ENCODE measurements around the gene FIGN. TPM values are rescaled to one million over a fixed set of nuclear protein-coding genes. Genes with fewer than 3 reads are reported as not detected.

The FIGN gene
- total RNA-seq, 1 donor, result 2.5 TPM

DNA sequence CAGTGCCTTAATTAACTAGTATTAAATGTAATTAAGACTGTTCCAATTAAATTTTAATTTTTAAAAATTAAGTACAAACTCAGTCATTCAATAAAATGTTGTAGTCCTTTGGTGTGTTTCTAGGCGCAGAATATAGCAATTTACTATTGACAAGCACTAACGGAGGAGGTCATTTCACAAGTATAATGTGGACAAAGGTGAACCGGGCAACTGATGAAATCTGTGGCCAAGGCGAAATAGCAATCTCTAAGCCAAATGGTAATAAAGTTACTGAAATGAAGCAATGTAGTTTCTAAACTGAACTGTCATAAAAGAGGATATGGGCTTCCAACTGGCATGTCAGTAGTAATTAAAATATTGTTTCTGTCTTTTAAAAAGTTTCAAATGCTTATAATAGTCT is 27.5 kb downstream of the FIGN start:
- Histone ChIP-seq H4K20me1 (ENCODE audit: insufficient read depth, low read length) (no peaks in the 10 kb centered on the region), H3K4me2 (ENCODE audit: insufficient read depth, low read length) (no peak overlapping the region)
- no peak for DNase-seq (ENCODE audit: insufficient read length, low spot score, missing footprints)

DNA sequence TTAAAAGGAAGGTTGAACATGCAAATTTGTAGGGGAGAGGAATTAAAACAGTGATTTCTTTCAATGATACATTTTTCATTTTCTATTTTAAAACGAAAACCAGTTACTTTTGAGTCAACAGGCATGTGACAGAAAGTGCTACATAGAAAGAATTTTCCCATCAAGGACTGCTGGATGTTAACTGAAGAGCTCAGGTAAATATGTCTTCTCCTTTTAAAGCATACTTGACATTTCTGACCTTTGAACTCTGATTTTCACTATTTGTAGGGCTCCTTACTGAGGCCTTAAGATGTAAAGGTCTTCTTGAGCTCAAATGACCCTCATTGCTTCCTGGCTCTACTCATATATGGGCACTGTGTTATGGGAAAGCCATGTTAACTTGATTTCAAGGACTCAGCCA is 32.4 kb downstream of the FIGN start:
- no peak for DNase-seq (ENCODE audit: insufficient read length, low spot score, missing footprints)
- no peak overlapping the region for H3K4me3 ChIP-seq (ENCODE audit: insufficient read depth, low read length)
- no peak overlapping the region for H2AFZ ChIP-seq (ENCODE audit: low read length)
- H3K4me2 ChIP-seq (ENCODE audit: insufficient read depth, low read length), result no peak overlapping the region
- TF ChIP-seq, protein P1, sequence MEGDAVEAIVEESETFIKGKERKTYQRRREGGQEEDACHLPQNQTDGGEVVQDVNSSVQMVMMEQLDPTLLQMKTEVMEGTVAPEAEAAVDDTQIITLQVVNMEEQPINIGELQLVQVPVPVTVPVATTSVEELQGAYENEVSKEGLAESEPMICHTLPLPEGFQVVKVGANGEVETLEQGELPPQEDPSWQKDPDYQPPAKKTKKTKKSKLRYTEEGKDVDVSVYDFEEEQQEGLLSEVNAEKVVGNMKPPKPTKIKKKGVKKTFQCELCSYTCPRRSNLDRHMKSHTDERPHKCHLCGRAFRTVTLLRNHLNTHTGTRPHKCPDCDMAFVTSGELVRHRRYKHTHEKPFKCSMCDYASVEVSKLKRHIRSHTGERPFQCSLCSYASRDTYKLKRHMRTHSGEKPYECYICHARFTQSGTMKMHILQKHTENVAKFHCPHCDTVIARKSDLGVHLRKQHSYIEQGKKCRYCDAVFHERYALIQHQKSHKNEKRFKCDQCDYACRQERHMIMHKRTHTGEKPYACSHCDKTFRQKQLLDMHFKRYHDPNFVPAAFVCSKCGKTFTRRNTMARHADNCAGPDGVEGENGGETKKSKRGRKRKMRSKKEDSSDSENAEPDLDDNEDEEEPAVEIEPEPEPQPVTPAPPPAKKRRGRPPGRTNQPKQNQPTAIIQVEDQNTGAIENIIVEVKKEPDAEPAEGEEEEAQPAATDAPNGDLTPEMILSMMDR (IDR thresholded peaks at IDR 0.05; ENCODE audit: extremely low read depth, low read depth, low read length), result no peak
- no peaks in the 10 kb centered on the region for H3K27me3 ChIP-seq (ENCODE audit: insufficient read depth, low read length)
- H3K79me2 ChIP-seq (ENCODE audit: insufficient read depth, low read length), result no peaks in the 10 kb centered on the region
- H3K4me1 ChIP-seq (ENCODE audit: insufficient read depth, low read length), result no peaks in the 10 kb centered on the region
- H3K9me3 ChIP-seq (ENCODE audit: low read depth, low read length), result no peaks in the 10 kb centered on the region
- H4K20me1 ChIP-seq (ENCODE audit: insufficient read depth, low read length), result no peaks in the 10 kb centered on the region
- H3K36me3 ChIP-seq (ENCODE audit: insufficient read depth, low read length), result no peaks in the 10 kb centered on the region
- no peak overlapping the region for H3K27ac ChIP-seq (ENCODE audit: low read depth, low read length)

More for the DNA sequence above, 27.5 kb downstream of the FIGN start:
- no peaks in the 10 kb centered on the region for H3K9me3 ChIP-seq (ENCODE audit: low read depth, low read length)
- H3K79me2 ChIP-seq (ENCODE audit: insufficient read depth, low read length), result no peaks in the 10 kb centered on the region
- no peaks in the 10 kb centered on the region for H3K36me3 ChIP-seq (ENCODE audit: insufficient read depth, low read length)
- no peaks in the 10 kb centered on the region for H3K4me1 ChIP-seq (ENCODE audit: insufficient read depth, low read length)
- no peak overlapping the region for H2AFZ ChIP-seq (ENCODE audit: low read length)
- TF ChIP-seq, protein P1 (IDR thresholded peaks at IDR 0.05; ENCODE audit: extremely low read depth, low read depth, low read length), result no peak
- H3K27me3 ChIP-seq (ENCODE audit: insufficient read depth, low read length), result no peaks in the 10 kb centered on the region
- no peak overlapping the region for H3K4me3 ChIP-seq (ENCODE audit: insufficient read depth, low read length)
- H3K27ac ChIP-seq (ENCODE audit: low read depth, low read length), result no peak overlapping the region

DNA sequence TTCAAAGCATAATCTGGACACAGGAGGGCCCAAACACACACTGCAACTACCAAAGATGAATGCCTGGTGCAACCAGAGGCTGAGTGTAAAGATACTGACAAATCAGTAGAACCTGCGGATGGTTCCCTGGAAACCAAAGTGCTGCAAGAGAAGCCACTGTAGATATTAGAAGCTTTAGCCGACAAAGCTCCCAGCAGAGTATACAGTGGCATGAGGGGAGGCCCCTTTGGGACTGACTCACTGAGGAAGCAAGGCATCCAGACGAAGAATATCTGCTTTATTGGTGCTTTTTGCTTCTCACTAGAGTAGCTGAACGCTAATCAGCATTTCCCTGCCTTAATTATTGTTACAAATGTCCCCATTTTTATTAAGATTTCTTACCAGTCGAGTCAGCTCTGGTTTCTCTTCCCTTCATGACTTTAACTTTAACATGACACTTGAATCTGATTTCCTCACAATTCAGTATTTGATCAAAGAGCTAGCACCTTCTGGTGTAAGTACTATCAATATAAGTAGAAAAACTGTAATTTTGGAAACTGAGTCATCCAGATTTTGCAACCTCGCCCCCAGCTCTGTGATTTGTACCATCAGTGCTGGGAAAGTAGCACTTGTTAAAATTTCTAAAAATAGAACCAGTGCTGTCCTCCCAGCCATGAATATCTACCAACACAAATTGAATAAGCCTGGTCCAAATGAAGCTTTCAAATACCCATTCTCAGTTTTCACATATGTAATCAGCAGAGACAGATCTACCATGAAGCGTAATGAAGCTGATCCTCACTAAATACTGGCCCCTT is 34.2 kb downstream of the FIGN start:
- no peak overlapping the region for H3K27ac ChIP-seq (ENCODE audit: low read depth, low read length)
- DNase-seq (ENCODE audit: insufficient read length, low spot score, missing footprints), result no peak
- H3K4me2 ChIP-seq (ENCODE audit: insufficient read depth, low read length), result no peak overlapping the region
- no peaks in the 10 kb centered on the region for H3K36me3 ChIP-seq (ENCODE audit: insufficient read depth, low read length)
- no peaks in the 10 kb centered on the region for H4K20me1 ChIP-seq (ENCODE audit: insufficient read depth, low read length)
- H3K4me3 ChIP-seq (ENCODE audit: insufficient read depth, low read length), result no peak overlapping the region
- no peak overlapping the region for H2AFZ ChIP-seq (ENCODE audit: low read length)
- H3K4me1 ChIP-seq (ENCODE audit: insufficient read depth, low read length), result no peaks in the 10 kb centered on the region
- TF ChIP-seq, protein P1 (IDR thresholded peaks at IDR 0.05; ENCODE audit: extremely low read depth, low read depth, low read length), result no peak
- H3K79me2 ChIP-seq (ENCODE audit: insufficient read depth, low read length), result no peaks in the 10 kb centered on the region
- no peaks in the 10 kb centered on the region for H3K27me3 ChIP-seq (ENCODE audit: insufficient read depth, low read length)
- no peaks in the 10 kb centered on the region for H3K9me3 ChIP-seq (ENCODE audit: low read depth, low read length)

DNA sequence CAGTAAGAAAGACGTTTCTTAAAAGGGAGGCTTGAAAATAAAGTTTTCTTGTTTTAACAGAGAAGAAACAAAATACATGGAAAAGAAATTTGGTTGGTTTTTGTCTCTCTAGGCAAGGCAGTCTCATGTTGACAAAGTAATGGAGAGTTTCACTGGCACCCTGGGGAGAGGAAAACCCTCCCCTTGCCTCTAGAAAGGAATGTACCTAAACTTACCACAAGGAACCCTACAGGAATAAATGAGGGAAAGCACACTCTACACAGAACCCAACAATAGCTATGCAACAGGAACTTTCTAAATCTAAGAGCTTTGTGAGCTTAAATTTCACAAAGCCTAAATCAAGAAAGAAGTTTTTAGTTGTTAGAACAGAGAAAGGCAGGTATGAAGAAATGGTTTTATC is 37.0 kb downstream of the FIGN start:
- no peak overlapping the region for H2AFZ ChIP-seq (ENCODE audit: low read length)
- H3K4me2 ChIP-seq (ENCODE audit: insufficient read depth, low read length), result no peak overlapping the region
- TF ChIP-seq, protein P1 (IDR thresholded peaks at IDR 0.05; ENCODE audit: extremely low read depth, low read depth, low read length), result no peak
- H3K9me3 ChIP-seq (ENCODE audit: low read depth, low read length), result no peaks in the 10 kb centered on the region
- no peaks in the 10 kb centered on the region for H4K20me1 ChIP-seq (ENCODE audit: insufficient read depth, low read length)
- no peaks in the 10 kb centered on the region for H3K36me3 ChIP-seq (ENCODE audit: insufficient read depth, low read length)
- no peaks in the 10 kb centered on the region for H3K4me1 ChIP-seq (ENCODE audit: insufficient read depth, low read length)
- no peak for DNase-seq (ENCODE audit: insufficient read length, low spot score, missing footprints)
- no peaks in the 10 kb centered on the region for H3K27me3 ChIP-seq (ENCODE audit: insufficient read depth, low read length)
- H3K27ac ChIP-seq (ENCODE audit: low read depth, low read length), result no peak overlapping the region
- no peak overlapping the region for H3K4me3 ChIP-seq (ENCODE audit: insufficient read depth, low read length)
- H3K79me2 ChIP-seq (ENCODE audit: insufficient read depth, low read length), result no peaks in the 10 kb centered on the region
